HEK293T (cell line): Measurements from ENCODE around the gene ZWINT.

Experiments
- CTCF ChIA-PET: fragments of 350-600 bp; formaldehyde crosslinking; extraction: SDS; loops from one replicate; lab custom pipeline; 2021; ENCODE audit warnings: antibody characterized with exemption, inconsistent platforms; lab: Yijun Ruan, JAX
- POLR2A ChIA-PET: fragments of 350-600 bp; formaldehyde crosslinking; extraction: SDS; loops from one replicate; lab custom pipeline; 2020; ENCODE audit warnings: antibody characterized with exemption, inconsistent platforms; lab: Yijun Ruan, JAX
- DNase-seq: peaks from one replicate; pipeline ENCODE4 v3.0.0; 2012; ENCODE audit warnings: mixed read lengths; ENCODE audit errors: extremely low spot score
- ARNT ChIP-seq: fragments of 450-650 bp; IDR thresholded peaks from 2 replicates; pipeline ENCODE4 v1.6.1; 2017; ENCODE audit warnings: mild to moderate bottlenecking
- BHLHE40 ChIP-seq: fragments of 450-650 bp; IDR thresholded peaks from 2 replicates; pipeline ENCODE4 v1.6.1; 2016; ENCODE audit warnings: mild to moderate bottlenecking, moderate library complexity, borderline replicate concordance
- CTBP1 ChIP-seq: fragments of 450-650 bp; IDR thresholded peaks from 2 replicates; pipeline ENCODE4 v1.6.1; 2016; ENCODE audit warnings: borderline replicate concordance
- ELF4 ChIP-seq: fragments of 450-650 bp; IDR thresholded peaks from 2 replicates; pipeline ENCODE4 v1.6.1; 2017; ENCODE audit warnings: antibody characterized with exemption
- FOXA1 ChIP-seq: fragments of 450-650 bp; IDR thresholded peaks from 2 replicates; pipeline ENCODE4 v1.6.1; 2016; ENCODE audit warnings: mild to moderate bottlenecking
- FOXK2 ChIP-seq: fragments of 450-650 bp; IDR thresholded peaks from 2 replicates; pipeline ENCODE4 v1.6.1; 2016; ENCODE audit warnings: mild to moderate bottlenecking
- FOXM1 ChIP-seq: fragments of 450-650 bp; IDR thresholded peaks from 2 replicates; pipeline ENCODE4 v1.6.1; 2017; ENCODE audit warnings: mild to moderate bottlenecking, borderline replicate concordance
- HDGF ChIP-seq: fragments of 450-650 bp; IDR thresholded peaks from 2 replicates; pipeline ENCODE4 v1.6.1; 2017; ENCODE audit warnings: antibody characterized with exemption, borderline replicate concordance
- L3MBTL2 ChIP-seq: fragments of 450-650 bp; conservative IDR thresholded peaks from 2 replicates; pipeline ENCODE4 v1.6.1; 2016; ENCODE audit warnings: mild to moderate bottlenecking
- LEF1 ChIP-seq: fragments of 450-650 bp; IDR thresholded peaks from 2 replicates; pipeline ENCODE4 v1.6.1; 2017; ENCODE audit warnings: mild to moderate bottlenecking, borderline replicate concordance
- NFRKB ChIP-seq: fragments of 450-650 bp; IDR thresholded peaks from 2 replicates; pipeline ENCODE4 v1.6.1; 2016; ENCODE audit warnings: mild to moderate bottlenecking, moderate library complexity
- PKNOX1 ChIP-seq: fragments of 450-650 bp; IDR thresholded peaks from 2 replicates; pipeline ENCODE4 v1.6.1; 2016
- SP1 ChIP-seq: fragments of 450-650 bp; IDR thresholded peaks from 2 replicates; pipeline ENCODE4 v1.6.1; 2017
- SUZ12 ChIP-seq: fragments of 450-650 bp; IDR thresholded peaks from 2 replicates; pipeline ENCODE4 v1.6.1; 2016; ENCODE audit warnings: mild to moderate bottlenecking
- TARDBP ChIP-seq: fragments of 450-650 bp; IDR thresholded peaks from 2 replicates; pipeline ENCODE4 v1.6.1; 2016
- ZNF384 ChIP-seq: fragments of 450-650 bp; IDR thresholded peaks from 2 replicates; pipeline ENCODE4 v1.6.1; 2016

Gene ZWINT

GRCh38 chr10:56351909-56352630 is 9.0 kb downstream of the ZWINT start:
- no peak for DNase-seq
- ChIA-PET POLR2A (interaction anchor here (2.0 kb wide), 1 partner anchor 9 kb away, joined by 8 read pairs; the partner anchor contains the start of gene ZWINT), CTCF (no interaction called here)
- TF ChIP-seq SP1 (no peak), TARDBP (no peak), BHLHE40 (no peak), ARNT (no peak), ELF4 (no peak)

- ChIA-PET POLR2A (interaction anchor here (1.3 to 3.1 kb wide), 2 partner anchors 9 to 11 kb away, joined by 4 to 14 read pairs; partner anchors contain the start of gene ZWINT), CTCF (no interaction called here)
- no peak for TF ChIP-seq L3MBTL2
- TF ChIP-seq LEF1: no peak
- TF ChIP-seq ZNF384: no peak
- no peak for TF ChIP-seq ELF4
- no peak for TF ChIP-seq PKNOX1
- TF ChIP-seq FOXM1: no peak
- no peak for TF ChIP-seq HDGF
- TF ChIP-seq SUZ12: no peak
- no peak for TF ChIP-seq CTBP1
- no peak for TF ChIP-seq FOXK2
- TF ChIP-seq TARDBP: no peak
- no peak for TF ChIP-seq ARNT
- no peak for TF ChIP-seq BHLHE40
- DNase-seq: no peak
Observed at GRCh38 chr10:56349611-56350010, 11.4 kb downstream of the ZWINT start.

- DNase-seq: no peak
- CTCF ChIA-PET: no interaction called here
- TF ChIP-seq ZNF384 (no peak), FOXM1 (no peak), NFRKB (no peak), TARDBP (no peak), FOXK2 (no peak), BHLHE40 (no peak), FOXA1 (no peak), SP1 (no peak), CTBP1 (no peak), ELF4 (no peak), L3MBTL2 (no peak), LEF1 (no peak), ARNT (no peak), PKNOX1 (no peak), HDGF (no peak), SUZ12 (no peak)
- POLR2A ChIA-PET: interaction anchor here (3.1 kb wide), 1 partner anchor 13 kb away, joined by 14 read pairs; the partner anchor contains the start of gene ZWINT
Observed at GRCh38 chr10:56348101-56348500, 13.0 kb downstream of the ZWINT start.

GRCh38 chr10:56346845-56347415 is 14.1 kb downstream of the ZWINT start:
- DNase-seq: no peak
- TF ChIP-seq BHLHE40: no peak
- TF ChIP-seq ZNF384: no peak
- no peak for TF ChIP-seq LEF1
- TF ChIP-seq ELF4: no peak
- no peak for TF ChIP-seq HDGF
- no peak for TF ChIP-seq PKNOX1
- no peak for TF ChIP-seq NFRKB
- TF ChIP-seq FOXM1: no peak
- CTCF ChIA-PET: no interaction called here
- POLR2A ChIA-PET: interaction anchor here (3.1 kb wide), 1 partner anchor 14 kb away, joined by 14 read pairs; the partner anchor contains the start of gene ZWINT

- CTCF ChIA-PET: no interaction called here
- TF ChIP-seq TARDBP (no peak), FOXA1 (no peak), ELF4 (no peak), L3MBTL2 (no peak), SP1 (no peak), HDGF (no peak)
- POLR2A ChIA-PET: no interaction called here
- no peak for DNase-seq
Observed at GRCh38 chr10:56341612-56342011, 19.4 kb downstream of the ZWINT start.

- TF ChIP-seq NFRKB (no peak), SUZ12 (no peak), LEF1 (no peak), HDGF (no peak), L3MBTL2 (no peak), SP1 (no peak), ZNF384 (no peak), ELF4 (no peak), FOXA1 (no peak), FOXK2 (no peak), FOXM1 (no peak), PKNOX1 (no peak), BHLHE40 (no peak), CTBP1 (no peak), TARDBP (no peak), ARNT (no peak)
- CTCF ChIA-PET: no interaction called here
Observed at GRCh38 chr10:56329961-56330360, 31.1 kb downstream of the ZWINT start.

More at GRCh38 chr10:56329961-56330360, 31.1 kb downstream of the ZWINT start:
- POLR2A ChIA-PET: no interaction called here
- DNase-seq: no peak
